IMR-90 (cell line): ENCODE data around the gene LRRC42. TPM values are rescaled to one million over a fixed set of nuclear protein-coding genes. Genes with fewer than 3 reads are reported as not detected.

Source experiments
- ATAC-seq: fragments of 200-7000 bp; cut with Tn5 transposase; 2 replicates; pipeline ENCODE4 v1.9.1; 2020; ENCODE audit warnings: low read depth, mild to moderate bottlenecking, moderate library complexity
- BruUV-seq: library from RNA; stranded (reverse); fragments of 400-500 nt; replicated peaks from 2 replicates; lab custom pipeline; 2021; lab: Mats Ljungman, UMichigan
- CTCF ChIA-PET: fragments of 300-600 bp; formaldehyde crosslinking; extraction: SDS; loops from one replicate; lab custom pipeline; 2021; ENCODE audit warnings: antibody characterized with exemption; lab: Yijun Ruan, JAX
- POLR2A ChIA-PET: fragments of 300-600 bp; sonication (Branson Sonifier 250); formaldehyde crosslinking; loops from one replicate; lab custom pipeline; 2022; ENCODE audit warnings: antibody characterized with exemption; ENCODE audit not compliant: unreplicated experiment; lab: Charles Lee
- DNase-seq: peaks from one replicate; pipeline ENCODE4 v3.0.0; 2013
- H2AFZ ChIP-seq: replicated peaks from 2 replicates; pipeline ENCODE3; 2013; ENCODE audit warnings: low read length, mild to moderate bottlenecking; ENCODE audit not compliant: poor library complexity
- H2AK5ac ChIP-seq: 2 replicates; pipeline ENCODE4 v1.6.1; 2013; ENCODE audit warnings: low read depth, low read length, inconsistent platforms
- H2AK9ac ChIP-seq: replicated peaks from 2 replicates; pipeline ENCODE3; 2013; ENCODE audit warnings: mild to moderate bottlenecking, low read depth, low read length, moderate library complexity; ENCODE audit not compliant: poor library complexity
- H2BK120ac ChIP-seq: 2 replicates; pipeline ENCODE4 v1.6.1; 2013; ENCODE audit warnings: low read depth, low read length, inconsistent platforms
- H2BK15ac ChIP-seq: 3 replicates; pipeline ENCODE4 v1.6.1; 2013; ENCODE audit warnings: low read depth, low read length, inconsistent platforms
- H2BK20ac ChIP-seq: 2 replicates; pipeline ENCODE4 v1.6.1; 2013; ENCODE audit warnings: low read depth, mild to moderate bottlenecking, inconsistent platforms, low read length, moderate library complexity
- H2BK5ac ChIP-seq: 2 replicates; pipeline ENCODE4 v1.6.1; 2013; ENCODE audit warnings: mild to moderate bottlenecking, low read depth, low read length, inconsistent platforms; ENCODE audit not compliant: poor library complexity, severe bottlenecking
- H3K14ac ChIP-seq: replicated peaks from 2 replicates; pipeline ENCODE4 v1.6.1; 2013; ENCODE audit warnings: low read depth, low read length, inconsistent platforms
- H3K18ac ChIP-seq: 2 replicates; pipeline ENCODE4 v1.6.1; 2013; ENCODE audit warnings: low read depth, low read length, control low read depth
- H3K23ac ChIP-seq: 2 replicates; pipeline ENCODE4 v1.6.1; 2013; ENCODE audit warnings: low read depth, low read length, inconsistent platforms
- H3K27ac ChIP-seq: 2 replicates; pipeline ENCODE4 v1.5.1; 2013; ENCODE audit warnings: mild to moderate bottlenecking, control low read depth, low read length; ENCODE audit not compliant: insufficient read depth
- H3K27me3 ChIP-seq: 2 replicates; pipeline ENCODE4 v1.6.1; 2013; ENCODE audit warnings: low read length; ENCODE audit not compliant: control insufficient read depth, insufficient read depth
- H3K36me3 ChIP-seq: 2 replicates; pipeline ENCODE4 v1.6.1; 2013; ENCODE audit warnings: low read length, mixed read lengths; ENCODE audit not compliant: control insufficient read depth, insufficient read depth
- H3K4ac ChIP-seq: 2 replicates; pipeline ENCODE4 v1.6.1; 2013; ENCODE audit warnings: low read depth, low read length, inconsistent platforms
- H3K4me1 ChIP-seq: 2 replicates; pipeline ENCODE4 v1.6.1; 2013; ENCODE audit warnings: low read length, mixed read lengths; ENCODE audit not compliant: control insufficient read depth, insufficient read depth
- H3K4me2 ChIP-seq: 2 replicates; pipeline ENCODE4 v1.6.1; 2013; ENCODE audit warnings: low read depth, mild to moderate bottlenecking, control low read depth, low read length, moderate library complexity
- H3K4me3 ChIP-seq: 2 replicates; pipeline ENCODE4 v1.5.1; 2013; ENCODE audit warnings: low read depth, mild to moderate bottlenecking, control low read depth, low read length, moderate library complexity; ENCODE audit not compliant: insufficient read depth
- H3K56ac ChIP-seq: 2 replicates; pipeline ENCODE4 v1.6.1; 2013; ENCODE audit warnings: low read length, inconsistent platforms; ENCODE audit not compliant: insufficient read depth; ENCODE audit errors: extremely low read depth
- H3K79me1 ChIP-seq, 2 experiments: 2 replicates each; pipeline ENCODE4 v1.6.1; 2013; ENCODE audit warnings: low read length in 2 of 2, inconsistent platforms in 1 of 2, low read depth in 1 of 2
- H3K9ac ChIP-seq: 2 replicates; pipeline ENCODE4 v1.6.1; 2013; ENCODE audit warnings: low read depth, low read length, control low read depth
- H3K9me1 ChIP-seq: 2 replicates; pipeline ENCODE4 v1.6.1; 2013; ENCODE audit warnings: low read length, inconsistent platforms; ENCODE audit not compliant: insufficient read depth
- H3K9me3 ChIP-seq: 2 replicates; pipeline ENCODE4 v1.6.1; 2013; ENCODE audit warnings: low read length; ENCODE audit not compliant: control insufficient read depth, insufficient read depth
- H4K20me1 ChIP-seq: 2 replicates; pipeline ENCODE4 v1.6.1; 2013; ENCODE audit warnings: low read length, inconsistent platforms; ENCODE audit not compliant: insufficient read depth
- H4K5ac ChIP-seq: 2 replicates; pipeline ENCODE4 v1.6.1; 2013; ENCODE audit warnings: mild to moderate bottlenecking, low read depth, low read length, control low read depth
- H4K8ac ChIP-seq, 2 experiments: 2 replicates each; pipeline ENCODE4 v1.6.1; 2013; ENCODE audit warnings: low read depth in 2 of 2, low read length in 2 of 2, control low read depth in 1 of 2, inconsistent platforms in 1 of 2
- H4K91ac ChIP-seq: 2 replicates; pipeline ENCODE4 v1.6.1; 2013; ENCODE audit warnings: low read depth, low read length, inconsistent platforms; ENCODE audit not compliant: insufficient read depth
- BHLHE40 ChIP-seq: fragments of 150-350 bp; IDR thresholded peaks from 2 replicates; pipeline ENCODE4 v1.6.1; 2016; ENCODE audit warnings: mild to moderate bottlenecking, low read depth, low read length
- CEBPB ChIP-seq: IDR thresholded peaks from 2 replicates; pipeline ENCODE4 v1.6.1; 2012; ENCODE audit warnings: low read depth, low read length, improper control_type of control experiment
- CHD1 ChIP-seq: IDR thresholded peaks from 2 replicates; pipeline ENCODE4 v1.6.1; 2012; ENCODE audit warnings: low read depth, low read length, improper control_type of control experiment
- FOS ChIP-seq: fragments of 150-350 bp; IDR thresholded peaks from 2 replicates; pipeline ENCODE4 v1.6.1; 2016; ENCODE audit warnings: low read depth, low read length
- MAFK ChIP-seq: IDR thresholded peaks from 2 replicates; pipeline ENCODE4 v1.6.1; 2012; ENCODE audit warnings: low read depth, low read length, improper control_type of control experiment
- MAZ ChIP-seq: IDR thresholded peaks from 2 replicates; pipeline ENCODE4 v1.6.1; 2012; ENCODE audit warnings: low read depth, mild to moderate bottlenecking, low read length, improper control_type of control experiment, moderate library complexity, borderline replicate concordance
- MXI1 ChIP-seq: IDR thresholded peaks from 2 replicates; pipeline ENCODE4 v1.6.1; 2012; ENCODE audit warnings: low read depth, mild to moderate bottlenecking, low read length, moderate library complexity, borderline replicate concordance
- NFE2L2 ChIP-seq: fragments of 150-350 bp; IDR thresholded peaks from 2 replicates; pipeline ENCODE4 v1.6.1; 2016; ENCODE audit warnings: low read depth, mild to moderate bottlenecking, low read length
- POLR2A ChIP-seq: IDR thresholded peaks from 2 replicates; pipeline ENCODE4 v1.6.1; 2012; ENCODE audit warnings: mild to moderate bottlenecking, low read depth, low read length
- RAD21 ChIP-seq: IDR thresholded peaks from 2 replicates; pipeline ENCODE4 v1.6.1; 2012; ENCODE audit warnings: low read length, improper control_type of control experiment
- RCOR1 ChIP-seq: IDR thresholded peaks from 2 replicates; pipeline ENCODE4 v1.6.1; 2012; ENCODE audit warnings: mild to moderate bottlenecking, low read length, improper control_type of control experiment; ENCODE audit not compliant: insufficient replicate concordance
- RFX5 ChIP-seq: IDR thresholded peaks from 2 replicates; pipeline ENCODE4 v1.8.0; 2012; ENCODE audit warnings: low read depth, mild to moderate bottlenecking, low read length, moderate library complexity
- SMC3 ChIP-seq: fragments of 150-350 bp; IDR thresholded peaks from 2 replicates; pipeline ENCODE4 v1.6.1; 2016; ENCODE audit warnings: low read depth, mild to moderate bottlenecking, antibody characterized with exemption, low read length, moderate library complexity
- WGBS, 2 experiments: methylation state at CpG; one replicate each; pipeline versions ENCODE4 v1.1.5 to v1.1.7; 2013; ENCODE audit warnings: missing lambda C conversion rate in 2 of 2; ENCODE audit not compliant: insufficient read length in 1 of 2; ENCODE audit errors: extremely low coverage in 2 of 2; 5-methylcytosine and 5-hydroxymethylcytosine counted together
- dilution Hi-C: fragments of 300-500 bp; cut with HindIII; formaldehyde crosslinking; loops from one replicate; pipeline ENCODE4 v1.14.3; 2018; ENCODE audit warnings: low sequenced_read_pairs; ENCODE audit not compliant: unreplicated experiment
- in situ Hi-C: fragments of 300-500 bp; cut with MboI; formaldehyde crosslinking; loops from 3 replicates; pipeline ENCODE4 v1.14.3; 2019; ENCODE audit warnings: low sequenced_read_pairs, inconsistent platforms, mixed read lengths
- intact Hi-C: fragments of 100-400 bp; cut with micrococcal nuclease; formaldehyde crosslinking; loops from 2 replicates; pipeline ENCODE4 v1.10.0; 2022
- polyA plus RNA-seq, 3 experiments: library from polyadenylated mRNA; depleted of rRNA; stranded (reverse); fragments of >200 nt; gene quantifications; 2 replicates each; pipeline ENCODE4 v1.2.3, GENCODE V29; 2012; ENCODE audit warnings: low replicate concordance in 1 of 3
- total RNA-seq: library from RNA; depleted of rRNA; stranded (reverse); fragments of >200 nt; gene quantifications from 2 replicates; pipeline ENCODE4 v1.2.3, GENCODE V29; 2012
- TF ChIP-seq, protein P1 (sequence below): conservative IDR thresholded peaks from 2 replicates; pipeline ENCODE4 v1.5.1; 2012; ENCODE audit warnings: mild to moderate bottlenecking, low read depth, low read length, improper control_type of control experiment
- TF ChIP-seq, protein P2 (sequence below): fragments of 150-350 bp; IDR thresholded peaks from 2 replicates; pipeline ENCODE4 v1.6.1; 2017; ENCODE audit warnings: mild to moderate bottlenecking, antibody characterized with exemption, low read length, low read depth
- TF ChIP-seq, protein P3 (sequence below): fragments of 150-350 bp; IDR thresholded peaks from 2 replicates; pipeline ENCODE4 v1.6.1; 2016; ENCODE audit warnings: low read depth, mild to moderate bottlenecking, low read length, moderate library complexity, borderline replicate concordance

LRRC42 gene
- total and polyA plus RNA-seq, 2 of the 4 experiments (the other 2 are of a cell fraction), result 39.9 to 47.5 TPM

DNA sequence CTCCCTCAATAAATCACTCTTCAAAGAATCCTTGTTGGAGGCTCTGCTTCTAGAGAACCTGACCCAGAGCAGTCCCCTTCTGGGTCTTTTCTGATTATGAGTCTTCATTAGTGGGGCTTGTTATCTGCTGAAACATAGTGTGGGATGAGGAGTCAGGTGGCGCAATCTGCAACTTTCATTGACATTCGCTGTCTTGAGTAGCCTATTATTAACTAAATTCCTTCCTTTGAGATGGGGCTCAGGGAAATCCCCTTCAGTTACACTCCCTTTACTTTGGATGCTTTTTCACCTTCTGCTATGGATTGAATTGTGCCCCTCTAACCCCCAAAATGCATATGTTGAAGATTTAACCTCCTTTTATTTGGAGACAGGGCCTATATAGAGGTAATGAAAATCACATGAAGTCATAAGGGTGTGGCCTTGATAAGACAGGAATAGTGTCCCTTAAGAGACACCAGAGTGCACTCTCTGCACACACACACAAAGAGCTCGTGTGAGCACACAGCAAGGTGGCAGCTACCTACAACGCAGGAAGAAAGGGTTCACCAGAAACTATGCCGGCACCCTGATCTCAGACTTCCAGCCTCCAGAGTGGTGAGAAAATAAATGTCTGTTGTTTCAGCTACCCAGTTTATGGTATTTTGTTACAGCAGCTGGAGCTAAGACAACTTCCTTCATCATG lies 32.7 kb upstream of the LRRC42 start:
- in situ Hi-C loops, result no loop called here

More for the DNA sequence above, 32.7 kb upstream of the LRRC42 start:
- no peak overlapping the region for H3K18ac ChIP-seq
- H3K56ac ChIP-seq, result no peak overlapping the region
- no peak overlapping the region for H4K8ac ChIP-seq
- TF ChIP-seq, protein P1, sequence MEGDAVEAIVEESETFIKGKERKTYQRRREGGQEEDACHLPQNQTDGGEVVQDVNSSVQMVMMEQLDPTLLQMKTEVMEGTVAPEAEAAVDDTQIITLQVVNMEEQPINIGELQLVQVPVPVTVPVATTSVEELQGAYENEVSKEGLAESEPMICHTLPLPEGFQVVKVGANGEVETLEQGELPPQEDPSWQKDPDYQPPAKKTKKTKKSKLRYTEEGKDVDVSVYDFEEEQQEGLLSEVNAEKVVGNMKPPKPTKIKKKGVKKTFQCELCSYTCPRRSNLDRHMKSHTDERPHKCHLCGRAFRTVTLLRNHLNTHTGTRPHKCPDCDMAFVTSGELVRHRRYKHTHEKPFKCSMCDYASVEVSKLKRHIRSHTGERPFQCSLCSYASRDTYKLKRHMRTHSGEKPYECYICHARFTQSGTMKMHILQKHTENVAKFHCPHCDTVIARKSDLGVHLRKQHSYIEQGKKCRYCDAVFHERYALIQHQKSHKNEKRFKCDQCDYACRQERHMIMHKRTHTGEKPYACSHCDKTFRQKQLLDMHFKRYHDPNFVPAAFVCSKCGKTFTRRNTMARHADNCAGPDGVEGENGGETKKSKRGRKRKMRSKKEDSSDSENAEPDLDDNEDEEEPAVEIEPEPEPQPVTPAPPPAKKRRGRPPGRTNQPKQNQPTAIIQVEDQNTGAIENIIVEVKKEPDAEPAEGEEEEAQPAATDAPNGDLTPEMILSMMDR, result no peak
- TF ChIP-seq CHD1 (no peak), MXI1 (no peak), BHLHE40 (no peak), FOS (no peak), POLR2A (no peak), RAD21 (no peak), CEBPB (no peak), MAFK (no peak), MAZ (no peak), RCOR1 (no peak), NFE2L2 (no peak), RFX5 (no peak), SMC3 (no peak)
- TF ChIP-seq, protein P2, sequence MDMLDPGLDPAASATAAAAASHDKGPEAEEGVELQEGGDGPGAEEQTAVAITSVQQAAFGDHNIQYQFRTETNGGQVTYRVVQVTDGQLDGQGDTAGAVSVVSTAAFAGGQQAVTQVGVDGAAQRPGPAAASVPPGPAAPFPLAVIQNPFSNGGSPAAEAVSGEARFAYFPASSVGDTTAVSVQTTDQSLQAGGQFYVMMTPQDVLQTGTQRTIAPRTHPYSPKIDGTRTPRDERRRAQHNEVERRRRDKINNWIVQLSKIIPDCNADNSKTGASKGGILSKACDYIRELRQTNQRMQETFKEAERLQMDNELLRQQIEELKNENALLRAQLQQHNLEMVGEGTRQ, result no peak
- TF ChIP-seq, protein P3, sequence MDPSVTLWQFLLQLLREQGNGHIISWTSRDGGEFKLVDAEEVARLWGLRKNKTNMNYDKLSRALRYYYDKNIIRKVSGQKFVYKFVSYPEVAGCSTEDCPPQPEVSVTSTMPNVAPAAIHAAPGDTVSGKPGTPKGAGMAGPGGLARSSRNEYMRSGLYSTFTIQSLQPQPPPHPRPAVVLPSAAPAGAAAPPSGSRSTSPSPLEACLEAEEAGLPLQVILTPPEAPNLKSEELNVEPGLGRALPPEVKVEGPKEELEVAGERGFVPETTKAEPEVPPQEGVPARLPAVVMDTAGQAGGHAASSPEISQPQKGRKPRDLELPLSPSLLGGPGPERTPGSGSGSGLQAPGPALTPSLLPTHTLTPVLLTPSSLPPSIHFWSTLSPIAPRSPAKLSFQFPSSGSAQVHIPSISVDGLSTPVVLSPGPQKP, result no peak
- no peak overlapping the region for H3K14ac ChIP-seq
- H2BK20ac ChIP-seq, result no peak overlapping the region
- no peaks in the 10 kb centered on the region for H3K27me3 ChIP-seq
- H2AK5ac ChIP-seq, result no peak overlapping the region
- ChIA-PET POLR2A (interaction anchor here (0.6 kb wide), 1 partner anchor 13 kb away, joined by 8 read pairs; no protein-coding TSS in a partner anchor), CTCF (no interaction called here)
- H3K4me2 ChIP-seq, result no peak overlapping the region
- H2BK15ac ChIP-seq, result no peak overlapping the region
- no peak overlapping the region for H4K5ac ChIP-seq
- no TSS peak for BruUV-seq
- H3K4ac ChIP-seq, result no peak overlapping the region
- H3K79me1 ChIP-seq, result no peaks in the 10 kb centered on the region
- peaks cover 11% of the 10 kb centered on the region for H3K36me3 ChIP-seq
- H3K4me3 ChIP-seq, result no peak overlapping the region
- WGBS, 2 experiments, result no CpG with 5 or more reads among the region's 5 CpGs
- dilution Hi-C loops, result no loop called here
- H2BK120ac ChIP-seq, result no peak overlapping the region
- no peak overlapping the region for H3K9ac ChIP-seq
- no peak overlapping the region for H3K23ac ChIP-seq
- no peak overlapping the region for H4K91ac ChIP-seq
- intact Hi-C loops, result no loop called here
- H4K20me1 ChIP-seq, result no peaks in the 10 kb centered on the region
- H2AK9ac ChIP-seq, result no peak overlapping the region
- no peak overlapping the region for H3K27ac ChIP-seq
- H3K9me3 ChIP-seq, result no peaks in the 10 kb centered on the region
- ATAC-seq (no peak), DNase-seq (no peak)
- H2AFZ ChIP-seq, result no peak overlapping the region
- no peak overlapping the region for H2BK5ac ChIP-seq
- H3K9me1 ChIP-seq, result peaks cover 1% of the 10 kb centered on the region; the same call in 1 of the 2 replicates
- peaks cover 6% of the 10 kb centered on the region for H3K4me1 ChIP-seq
